ENCODE measurements around the gene ACSL1. TPM values are rescaled to one million over a fixed set of nuclear protein-coding genes. Genes with fewer than 3 reads are reported as not detected.
A peak's percentile ranks its signal among the peaks of the same experiment; 100 is the strongest.

ACSL1 gene
- total and polyA plus RNA-seq, 9 of the 15 experiments (the other 6 are each of a cell fraction or from before 2014, with no cell fraction given): 6.7 to 24.1 (median 15.0) TPM

GRCh38 chr4:184733654-184734524, 91.9 kb downstream of the ACSL1 start, which contains the start of gene CENPU (continued):
- TF ChIP-seq ZNF347 (CRISPR knock-in tag; IDR thresholded peaks at IDR 0.05; ENCODE audit: low read depth) (no peak), MBD2 (IDR thresholded peaks at IDR 0.05; ENCODE audit: borderline replicate concordance, low read depth) (peak; percentile 56; the same call in 1 of the 2 replicates), NCOA6 (IDR thresholded peaks at IDR 0.05) (peak; percentile 73), HDGF (IDR thresholded peaks at IDR 0.05) (no peak), STAT5B (CRISPR knock-in tag; IDR thresholded peaks at IDR 0.05) (no peak), CHAMP1 (IDR thresholded peaks at IDR 0.05) (peak; percentile 95), ETS1 (conservative IDR thresholded peaks at IDR 0.05; ENCODE audit: control insufficient read depth, low read depth, low read length) (peak; percentile 77), FOXJ2 (tag; IDR thresholded peaks at IDR 0.05) (peak; percentile 62; the same call in 1 of the 2 replicates), E2F3 (CRISPR knock-in tag; IDR thresholded peaks at IDR 0.05) (peak; percentile 93), GTF2A2 (tag; IDR thresholded peaks at IDR 0.05) (no peak), NFIX (CRISPR knock-in tag; IDR thresholded peaks at IDR 0.05; ENCODE audit: low read depth) (no peak), FUS (optimal IDR thresholded peaks at IDR 0.05; ENCODE audit: low read depth, low read length) (no peak), MIER1 (IDR thresholded peaks at IDR 0.05; ENCODE audit: low read depth) (no peak), MCM7 (IDR thresholded peaks at IDR 0.05) (no peak), ZNF699 (CRISPR knock-in tag; IDR thresholded peaks at IDR 0.05; ENCODE audit: insufficient replicate concordance) (no peak), E2F5 (CRISPR knock-in tag; IDR thresholded peaks at IDR 0.05) (peak; percentile 92), RBM22 (IDR thresholded peaks at IDR 0.05; ENCODE audit: low read depth, low read length, poor library complexity, severe bottlenecking) (peak; percentile 80), POLR3G (IDR thresholded peaks at IDR 0.05; ENCODE audit: extremely low read depth, insufficient read length, insufficient replicate concordance) (no peak), TSHZ1 (CRISPR knock-in tag; IDR thresholded peaks at IDR 0.05) (no peak), PTTG1 (tag; IDR thresholded peaks at IDR 0.05; ENCODE audit: low read depth) (no peak)

Data from K562 (cell line).